Choroid plexus epithelial cell (primary cell): Measurements from ENCODE around the gene CDK12.

Experiments
- DNase-seq: peaks from one replicate; pipeline ENCODE4 v3.0.0-alpha.2; 2010; ENCODE audit warnings: low read depth
- H3K4me3 ChIP-seq: 2 replicates; pipeline ENCODE4 v1.5.1; 2011; ENCODE audit warnings: low read depth, mild to moderate bottlenecking, control low read depth, low read length, moderate library complexity
- TF ChIP-seq, protein P1 (sequence below): conservative IDR thresholded peaks from 2 replicates; pipeline ENCODE4 v1.5.1; 2011; ENCODE audit warnings: low read depth, mild to moderate bottlenecking, control low read depth, inconsistent platforms, low read length, moderate library complexity

CDK12 gene

GRCh38 chr17:39549747-39550573 is 88.7 kb downstream of the CDK12 start:
- H3K4me3 ChIP-seq = no peak overlapping the region
- DNase-seq = no peak
- TF ChIP-seq, protein P1, sequence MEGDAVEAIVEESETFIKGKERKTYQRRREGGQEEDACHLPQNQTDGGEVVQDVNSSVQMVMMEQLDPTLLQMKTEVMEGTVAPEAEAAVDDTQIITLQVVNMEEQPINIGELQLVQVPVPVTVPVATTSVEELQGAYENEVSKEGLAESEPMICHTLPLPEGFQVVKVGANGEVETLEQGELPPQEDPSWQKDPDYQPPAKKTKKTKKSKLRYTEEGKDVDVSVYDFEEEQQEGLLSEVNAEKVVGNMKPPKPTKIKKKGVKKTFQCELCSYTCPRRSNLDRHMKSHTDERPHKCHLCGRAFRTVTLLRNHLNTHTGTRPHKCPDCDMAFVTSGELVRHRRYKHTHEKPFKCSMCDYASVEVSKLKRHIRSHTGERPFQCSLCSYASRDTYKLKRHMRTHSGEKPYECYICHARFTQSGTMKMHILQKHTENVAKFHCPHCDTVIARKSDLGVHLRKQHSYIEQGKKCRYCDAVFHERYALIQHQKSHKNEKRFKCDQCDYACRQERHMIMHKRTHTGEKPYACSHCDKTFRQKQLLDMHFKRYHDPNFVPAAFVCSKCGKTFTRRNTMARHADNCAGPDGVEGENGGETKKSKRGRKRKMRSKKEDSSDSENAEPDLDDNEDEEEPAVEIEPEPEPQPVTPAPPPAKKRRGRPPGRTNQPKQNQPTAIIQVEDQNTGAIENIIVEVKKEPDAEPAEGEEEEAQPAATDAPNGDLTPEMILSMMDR = no peak

DNA sequence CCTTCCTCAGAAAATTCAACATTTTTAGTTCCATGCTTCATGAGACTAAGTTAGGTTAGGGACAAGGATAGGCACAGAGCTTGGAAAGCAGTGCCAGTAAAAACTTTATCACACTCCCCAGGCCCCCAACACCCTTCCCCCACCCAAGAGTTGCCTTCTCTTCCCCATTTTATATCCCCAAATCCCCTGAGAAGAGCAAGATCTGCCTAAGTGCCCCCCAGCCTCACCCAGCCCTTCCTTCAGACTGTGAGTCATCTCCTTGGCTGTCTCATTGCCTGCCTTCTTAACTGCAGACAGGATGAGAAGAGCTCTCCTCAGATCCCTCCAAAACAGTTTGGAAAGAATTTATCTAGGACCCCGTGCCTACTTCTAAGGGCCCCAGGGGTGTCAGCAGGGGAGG is 90.6 kb downstream of the CDK12 start:
- TF ChIP-seq, protein P1 = no peak
- DNase-seq = peak; percentile 57
- H3K4me3 ChIP-seq = no peak overlapping the region

GRCh38 chr17:39553341-39553945 is 92.2 kb downstream of the CDK12 start:
- DNase-seq = peak; percentile 70
- TF ChIP-seq, protein P1 = no peak
- no peak overlapping the region for H3K4me3 ChIP-seq

DNA sequence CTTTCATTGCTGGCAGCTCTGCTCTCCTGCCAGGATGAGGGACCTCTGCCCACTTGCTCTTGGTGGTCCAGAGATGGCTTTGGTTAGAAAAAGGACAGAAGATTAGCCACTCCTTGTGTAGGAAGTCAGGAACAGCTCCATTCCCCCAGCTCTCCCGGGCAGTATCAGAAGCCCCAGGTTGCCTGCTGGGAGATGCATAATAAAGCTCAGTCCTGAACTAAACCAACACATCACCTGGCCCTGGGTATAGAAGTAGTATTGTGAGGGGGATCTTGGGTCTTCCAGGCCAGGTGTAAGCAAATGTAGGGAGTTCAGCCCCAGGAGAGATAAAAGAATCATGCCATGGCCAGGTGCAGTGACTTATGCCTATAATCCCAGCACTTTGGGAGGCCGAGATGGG is 94.1 kb downstream of the CDK12 start:
- TF ChIP-seq, protein P1 = no peak
- no peak for DNase-seq
- no peak overlapping the region for H3K4me3 ChIP-seq

- no peak overlapping the region for H3K4me3 ChIP-seq
- DNase-seq = no peak
- TF ChIP-seq, protein P1 = no peak
These were observed 95.1 kb downstream of the CDK12 start for GRCh38 chr17:39556423-39556822.

DNA sequence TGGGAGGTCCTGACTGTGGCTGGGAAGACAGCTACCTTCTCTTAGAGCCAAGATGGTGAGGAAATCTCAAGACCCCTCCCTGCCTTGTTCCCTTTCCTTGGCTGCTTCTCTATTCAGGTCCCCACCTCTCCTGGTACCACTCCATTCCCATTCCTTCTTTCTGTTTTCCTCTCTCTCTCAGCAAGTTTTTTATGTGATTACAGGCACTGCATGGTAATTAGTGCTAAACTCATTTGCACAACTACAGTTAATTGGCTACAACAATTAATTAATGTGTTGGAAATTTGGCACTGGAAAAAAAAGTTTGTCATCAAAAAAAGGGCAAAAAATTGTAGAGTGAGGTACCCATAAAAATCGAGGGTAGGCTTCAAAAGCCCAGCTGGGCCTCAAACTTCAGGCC is 101.1 kb downstream of the CDK12 start:
- TF ChIP-seq, protein P1 = no peak
- DNase-seq = no peak
- no peak overlapping the region for H3K4me3 ChIP-seq
